ENCODE results near the gene SYT17.

The SYT17 gene

GRCh38 chr16:19164285-19164684 is 3.8 kb upstream of the SYT17 start:
- no peak overlapping the region for H3K9ac ChIP-seq (ENCODE audit: low read depth, low read length)
- H3K9me3 ChIP-seq (ENCODE audit: insufficient read depth, low read length, severe bottlenecking): peaks cover 2% of the 10 kb centered on the region
- no peak overlapping the region for H3K4me3 ChIP-seq (ENCODE audit: low read depth in 1 of 2, low read length in 2 of 2)
- ATAC-seq (ENCODE audit: insufficient read depth, low read depth): no peak
- H3K4me1 ChIP-seq (ENCODE audit: insufficient read depth, low read length): no peaks in the 10 kb centered on the region
- no peak overlapping the region for H3K4me2 ChIP-seq (ENCODE audit: insufficient read depth, low read length)
- no peaks in the 10 kb centered on the region for H4K20me1 ChIP-seq (ENCODE audit: insufficient read depth, low read length)
- H2AFZ ChIP-seq (ENCODE audit: low read depth, low read length): no peak overlapping the region
- no peaks in the 10 kb centered on the region for H3K36me3 ChIP-seq (ENCODE audit: insufficient read depth, low read length)
- no peaks in the 10 kb centered on the region for H3K27me3 ChIP-seq (ENCODE audit: insufficient read depth, low read length, poor library complexity)
- no peak for TF ChIP-seq CTCF (IDR thresholded peaks at IDR 0.05; ENCODE audit: borderline replicate concordance, extremely low read depth, low read length, poor library complexity, severe bottlenecking)
- TF ChIP-seq EZH2 (IDR thresholded peaks at IDR 0.05; ENCODE audit: borderline replicate concordance, low read depth, low read length, severe bottlenecking): no peak
- no peak overlapping the region for H3K27ac ChIP-seq (ENCODE audit: low read length)
- H3K79me2 ChIP-seq (ENCODE audit: insufficient read depth, low read length): no peaks in the 10 kb centered on the region
- no peak for DNase-seq

- H3K4me2 ChIP-seq (ENCODE audit: insufficient read depth, low read length): no peak overlapping the region
- no peak overlapping the region for H3K27ac ChIP-seq (ENCODE audit: low read length)
- TF ChIP-seq CTCF (IDR thresholded peaks at IDR 0.05; ENCODE audit: borderline replicate concordance, extremely low read depth, low read length, poor library complexity, severe bottlenecking) (no peak), EZH2 (IDR thresholded peaks at IDR 0.05; ENCODE audit: borderline replicate concordance, low read depth, low read length, severe bottlenecking) (no peak)
- DNase-seq: no peak
- H3K9me3 ChIP-seq (ENCODE audit: insufficient read depth, low read length, severe bottlenecking): peaks cover 2% of the 10 kb centered on the region
- ATAC-seq (ENCODE audit: insufficient read depth, low read depth): no peak
- H3K4me1 ChIP-seq (ENCODE audit: insufficient read depth, low read length): no peaks in the 10 kb centered on the region
- no peaks in the 10 kb centered on the region for H4K20me1 ChIP-seq (ENCODE audit: insufficient read depth, low read length)
- H3K27me3 ChIP-seq (ENCODE audit: insufficient read depth, low read length, poor library complexity): no peaks in the 10 kb centered on the region
- no peaks in the 10 kb centered on the region for H3K79me2 ChIP-seq (ENCODE audit: insufficient read depth, low read length)
- no peak overlapping the region for H2AFZ ChIP-seq (ENCODE audit: low read depth, low read length)
- H3K9ac ChIP-seq (ENCODE audit: low read depth, low read length): no peak overlapping the region
- no peaks in the 10 kb centered on the region for H3K36me3 ChIP-seq (ENCODE audit: insufficient read depth, low read length)
- no peak overlapping the region for H3K4me3 ChIP-seq (ENCODE audit: low read depth in 1 of 2, low read length in 2 of 2)
Observed at GRCh38 chr16:19165101-19165500, 2.9 kb upstream of the SYT17 start.

- Histone ChIP-seq H3K9ac (ENCODE audit: low read depth, low read length) (no peak overlapping the region), H3K79me2 (ENCODE audit: insufficient read depth, low read length) (no peaks in the 10 kb centered on the region), H4K20me1 (ENCODE audit: insufficient read depth, low read length) (no peaks in the 10 kb centered on the region), H3K4me3 (ENCODE audit: low read depth in 1 of 2, low read length in 2 of 2) (no peak overlapping the region), H3K9me3 (ENCODE audit: insufficient read depth, low read length, severe bottlenecking) (peaks cover 2% of the 10 kb centered on the region), H3K27ac (ENCODE audit: low read length) (no peak overlapping the region), H2AFZ (ENCODE audit: low read depth, low read length) (no peak overlapping the region), H3K4me1 (ENCODE audit: insufficient read depth, low read length) (no peaks in the 10 kb centered on the region), H3K4me2 (ENCODE audit: insufficient read depth, low read length) (no peak overlapping the region), H3K36me3 (ENCODE audit: insufficient read depth, low read length) (no peaks in the 10 kb centered on the region), H3K27me3 (ENCODE audit: insufficient read depth, low read length, poor library complexity) (no peaks in the 10 kb centered on the region)
- ATAC-seq (ENCODE audit: insufficient read depth, low read depth) (no peak), DNase-seq (no peak)
- TF ChIP-seq CTCF (IDR thresholded peaks at IDR 0.05; ENCODE audit: borderline replicate concordance, extremely low read depth, low read length, poor library complexity, severe bottlenecking): no peak
- TF ChIP-seq EZH2 (IDR thresholded peaks at IDR 0.05; ENCODE audit: borderline replicate concordance, low read depth, low read length, severe bottlenecking): no peak
Observed at GRCh38 chr16:19166500-19166899, 1.5 kb upstream of the SYT17 start.

Data from DND-41 (cell line).